ENCODE results near the gene RTBDN.
"Not testable (repeated sequence)": the region's sequence is repeated elsewhere in the genome, so short reads cannot be mapped to it uniquely, and the experiment has no call there.

The RTBDN gene

GRCh38 chr19:12840091-12841079 lies 6.0 kb upstream of the RTBDN start:
- Mint-ChIP-seq H3K9me3 (peaks cover 3% of the 10 kb centered on the region), H3K36me3 (no peaks in the 10 kb centered on the region), H3K27me3 (peaks cover 95% of the 10 kb centered on the region), H3K27ac (no peak overlapping the region), H3K4me1 (peaks cover 30% of the 10 kb centered on the region), H3K4me3 (no peak overlapping the region)
- peak; percentile 42 for ATAC-seq

GRCh38 chr19:12838886-12839756 lies 4.7 kb upstream of the RTBDN start:
- peak overlapping the region; percentile 19 for H3K4me3 Mint-ChIP-seq
- no peaks in the 10 kb centered on the region for H3K36me3 Mint-ChIP-seq

GRCh38 chr19:12838182-12838885 lies 4.0 kb upstream of the RTBDN start, which contains the start of gene MAST1:
TSS of gene MAST1 (plus strand) at chr19:12838515. CDS start at chr19:12838573, 58 bp downstream.
- no peaks in the 10 kb centered on the region for H3K36me3 Mint-ChIP-seq
- H3K4me1 Mint-ChIP-seq = peaks cover 40% of the 10 kb centered on the region
- peaks cover 94% of the 10 kb centered on the region for H3K27me3 Mint-ChIP-seq
- peak within 1 kb of the TSS; percentile 65 for H3K4me3 Mint-ChIP-seq
- H3K27ac Mint-ChIP-seq = no peak within 1 kb of the TSS
- peak; percentile 44 for ATAC-seq
- peaks cover 3% of the 10 kb centered on the region for H3K9me3 Mint-ChIP-seq

More at GRCh38 chr19:12838886-12839756, 4.7 kb upstream of the RTBDN start:
- no peak for ATAC-seq
- Mint-ChIP-seq H3K27me3 (peaks cover 98% of the 10 kb centered on the region), H3K27ac (no peak overlapping the region), H3K4me1 (peaks cover 38% of the 10 kb centered on the region), H3K9me3 (peaks cover 3% of the 10 kb centered on the region)

- Mint-ChIP-seq H3K9me3 (peaks cover 3% of the 10 kb centered on the region), H3K27ac (no peak overlapping the region), H3K27me3 (peaks cover 94% of the 10 kb centered on the region), H3K4me1 (peaks cover 50% of the 10 kb centered on the region), H3K36me3 (no peaks in the 10 kb centered on the region), H3K4me3 (no peak overlapping the region)
- ATAC-seq = no peak
These were observed 2.8 kb upstream of the RTBDN start for GRCh38 chr19:12837225-12837624.

GRCh38 chr19:12836529-12836863 lies 2.1 kb upstream of the RTBDN start:
- peaks cover 3% of the 10 kb centered on the region for H3K9me3 Mint-ChIP-seq
- H3K36me3 Mint-ChIP-seq = no peaks in the 10 kb centered on the region
- no peak overlapping the region for H3K4me3 Mint-ChIP-seq
- no peak for ATAC-seq
- no peak overlapping the region for H3K27ac Mint-ChIP-seq
- peaks cover 94% of the 10 kb centered on the region for H3K27me3 Mint-ChIP-seq
- peaks cover 48% of the 10 kb centered on the region for H3K4me1 Mint-ChIP-seq

- Mint-ChIP-seq H3K27ac (no peak overlapping the region), H3K4me1 (peaks cover 34% of the 10 kb centered on the region), H3K27me3 (peaks cover 94% of the 10 kb centered on the region), H3K9me3 (peaks cover 4% of the 10 kb centered on the region), H3K4me3 (no peak overlapping the region), H3K36me3 (no peaks in the 10 kb centered on the region)
- no peak for ATAC-seq
These were observed 788 bp upstream of the RTBDN start for GRCh38 chr19:12834976-12835757.

GRCh38 chr19:12833738-12834565 lies 427 bp downstream of the RTBDN start:
- H3K27ac Mint-ChIP-seq = no peak overlapping the region
- no peaks in the 10 kb centered on the region for H3K36me3 Mint-ChIP-seq
- peak; percentile 40 for ATAC-seq
- peak overlapping the region; percentile 52 for H3K4me3 Mint-ChIP-seq
- H3K27me3 Mint-ChIP-seq = peaks cover 94% of the 10 kb centered on the region
- H3K9me3 Mint-ChIP-seq = peaks cover 4% of the 10 kb centered on the region
- H3K4me1 Mint-ChIP-seq = peaks cover 29% of the 10 kb centered on the region

- no peaks in the 10 kb centered on the region for H3K36me3 Mint-ChIP-seq
- no peak overlapping the region for H3K27ac Mint-ChIP-seq
- H3K4me1 Mint-ChIP-seq = peaks cover 23% of the 10 kb centered on the region
- no peak for ATAC-seq
- peaks cover 4% of the 10 kb centered on the region for H3K9me3 Mint-ChIP-seq
- peak overlapping the region; percentile 24 for H3K4me3 Mint-ChIP-seq
- H3K27me3 Mint-ChIP-seq = peaks cover 94% of the 10 kb centered on the region
These were observed 1.0 kb downstream of the RTBDN start for GRCh38 chr19:12833418-12833737.

GRCh38 chr19:12828494-12828893 lies 5.9 kb downstream of the RTBDN start:
- Mint-ChIP-seq H3K36me3 (no peaks in the 10 kb centered on the region), H3K4me3 (no peak overlapping the region), H3K4me1 (peaks cover 25% of the 10 kb centered on the region), H3K27me3 (peaks cover 90% of the 10 kb centered on the region), H3K9me3 (peaks cover 4% of the 10 kb centered on the region), H3K27ac (no peak overlapping the region)
- peak; percentile 45 for ATAC-seq

- peaks cover 2% of the 10 kb centered on the region for H3K9me3 Mint-ChIP-seq
- H3K27ac Mint-ChIP-seq = no peak overlapping the region
- no peak for ATAC-seq
- H3K4me3 Mint-ChIP-seq = no peak overlapping the region
- peaks cover 11% of the 10 kb centered on the region for H3K4me1 Mint-ChIP-seq
- H3K27me3 Mint-ChIP-seq = peaks cover 60% of the 10 kb centered on the region
- no peaks in the 10 kb centered on the region for H3K36me3 Mint-ChIP-seq
These were observed 8.9 kb downstream of the RTBDN start for GRCh38 chr19:12825254-12826131.

GRCh38 chr19:12821761-12822160 lies 12.6 kb downstream of the RTBDN start:
- H3K4me1 Mint-ChIP-seq = peaks cover 11% of the 10 kb centered on the region
- ATAC-seq = no peak
- peaks cover 23% of the 10 kb centered on the region for H3K27me3 Mint-ChIP-seq
- H3K4me3 Mint-ChIP-seq = no peak overlapping the region
- H3K36me3 Mint-ChIP-seq = no peaks in the 10 kb centered on the region
- peaks cover 2% of the 10 kb centered on the region for H3K9me3 Mint-ChIP-seq
- H3K27ac Mint-ChIP-seq = no peak overlapping the region

- not testable (repeated sequence) for H3K27me3 Mint-ChIP-seq, H3K9me3 Mint-ChIP-seq, H3K4me3 Mint-ChIP-seq, ATAC-seq, H3K27ac Mint-ChIP-seq, H3K4me1 Mint-ChIP-seq
- peaks cover 25% of the 10 kb centered on the region for H3K36me3 Mint-ChIP-seq
These were observed 16.6 kb downstream of the RTBDN start for GRCh38 chr19:12817810-12818209.

GRCh38 chr19:12817188-12817587 lies 17.2 kb downstream of the RTBDN start:
- peaks cover 30% of the 10 kb centered on the region for H3K36me3 Mint-ChIP-seq
- not testable (repeated sequence) for H3K27ac Mint-ChIP-seq, H3K9me3 Mint-ChIP-seq, H3K4me1 Mint-ChIP-seq, ATAC-seq, H3K27me3 Mint-ChIP-seq, H3K4me3 Mint-ChIP-seq
